ENCODE results near the gene SCAF8.

SCAF8 gene

GRCh38 chr6:154868143-154868594 lies 135.0 kb downstream of the SCAF8 start:
- H3K4me3 ChIP-seq (ENCODE audit: severe bottlenecking): no peak overlapping the region
- H3K4me1 ChIP-seq (ENCODE audit: insufficient read depth, poor library complexity, severe bottlenecking): no peaks in the 10 kb centered on the region
- no peaks in the 10 kb centered on the region for H3K27me3 ChIP-seq (ENCODE audit: insufficient read depth, poor library complexity, severe bottlenecking)
- H3K27ac ChIP-seq (ENCODE audit: poor library complexity, severe bottlenecking): no peak overlapping the region
- no peaks in the 10 kb centered on the region for H3K9me3 ChIP-seq (ENCODE audit: severe bottlenecking)
- TF ChIP-seq CTCF (IDR thresholded peaks at IDR 0.05; ENCODE audit: poor library complexity, severe bottlenecking): peak; percentile 86
- DNase-seq (ENCODE audit: low spot score) (no peak), ATAC-seq (ENCODE audit: low read depth) (no peak)
- H3K36me3 ChIP-seq (ENCODE audit: low read depth): peaks cover 9% of the 10 kb centered on the region

- Histone ChIP-seq H3K9me3 (ENCODE audit: severe bottlenecking) (no peaks in the 10 kb centered on the region), H3K4me1 (ENCODE audit: insufficient read depth, poor library complexity, severe bottlenecking) (no peaks in the 10 kb centered on the region), H3K36me3 (ENCODE audit: low read depth) (peaks cover 7% of the 10 kb centered on the region), H3K27me3 (ENCODE audit: insufficient read depth, poor library complexity, severe bottlenecking) (no peaks in the 10 kb centered on the region), H3K4me3 (ENCODE audit: severe bottlenecking) (no peak overlapping the region), H3K27ac (ENCODE audit: poor library complexity, severe bottlenecking) (no peak overlapping the region)
- no peak for DNase-seq (ENCODE audit: low spot score)
- ATAC-seq (ENCODE audit: low read depth): no peak
- TF ChIP-seq CTCF (IDR thresholded peaks at IDR 0.05; ENCODE audit: poor library complexity, severe bottlenecking): no peak
Observed at GRCh38 chr6:154872542-154873114, 139.4 kb downstream of the SCAF8 start.

- no peaks in the 10 kb centered on the region for H3K27me3 ChIP-seq (ENCODE audit: insufficient read depth, poor library complexity, severe bottlenecking)
- ATAC-seq (ENCODE audit: low read depth): no peak
- no peaks in the 10 kb centered on the region for H3K4me1 ChIP-seq (ENCODE audit: insufficient read depth, poor library complexity, severe bottlenecking)
- no peak overlapping the region for H3K27ac ChIP-seq (ENCODE audit: poor library complexity, severe bottlenecking)
- H3K4me3 ChIP-seq (ENCODE audit: severe bottlenecking): no peak overlapping the region
- no peak for DNase-seq (ENCODE audit: low spot score)
- TF ChIP-seq CTCF (IDR thresholded peaks at IDR 0.05; ENCODE audit: poor library complexity, severe bottlenecking): no peak
- no peaks in the 10 kb centered on the region for H3K36me3 ChIP-seq (ENCODE audit: low read depth)
- H3K9me3 ChIP-seq (ENCODE audit: severe bottlenecking): no peaks in the 10 kb centered on the region
Observed at GRCh38 chr6:154873546-154873945, 140.3 kb downstream of the SCAF8 start.

- ATAC-seq (ENCODE audit: low read depth): no peak
- Histone ChIP-seq H3K4me3 (ENCODE audit: severe bottlenecking) (no peak overlapping the region), H3K27ac (ENCODE audit: poor library complexity, severe bottlenecking) (no peak overlapping the region)
Observed at GRCh38 chr6:154874773-154875592, 141.8 kb downstream of the SCAF8 start.

More at GRCh38 chr6:154874773-154875592, 141.8 kb downstream of the SCAF8 start:
- no peaks in the 10 kb centered on the region for H3K4me1 ChIP-seq (ENCODE audit: insufficient read depth, poor library complexity, severe bottlenecking)
- H3K27me3 ChIP-seq (ENCODE audit: insufficient read depth, poor library complexity, severe bottlenecking): no peaks in the 10 kb centered on the region
- DNase-seq (ENCODE audit: low spot score): no peak
- TF ChIP-seq CTCF (IDR thresholded peaks at IDR 0.05; ENCODE audit: poor library complexity, severe bottlenecking): no peak
- H3K9me3 ChIP-seq (ENCODE audit: severe bottlenecking): no peaks in the 10 kb centered on the region
- H3K36me3 ChIP-seq (ENCODE audit: low read depth): no peaks in the 10 kb centered on the region

All from RWPE2 (cell line).